ENCODE results near the gene PRR5L.

The PRR5L gene

DNA sequence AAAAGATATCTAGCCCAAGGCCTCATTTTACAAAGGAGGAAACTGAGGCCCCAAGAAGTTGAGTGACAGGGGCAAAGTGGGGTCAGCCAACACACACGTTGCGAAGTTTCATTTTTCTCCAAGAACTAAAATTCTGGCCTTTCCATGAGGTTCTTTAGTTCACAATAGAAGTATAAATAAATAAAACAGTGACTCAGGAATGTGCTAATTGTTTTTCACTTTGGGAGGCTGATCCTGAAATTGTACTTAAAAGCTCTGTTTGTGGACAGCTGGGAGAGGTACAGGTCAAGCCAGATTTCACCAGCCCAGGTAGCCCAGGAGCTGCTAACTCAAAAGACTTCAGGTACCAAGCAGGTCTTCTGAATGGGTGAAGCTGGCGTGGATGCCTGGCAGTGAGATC is 108.7 kb downstream of the PRR5L start:
- H3K4me1 ChIP-seq (ENCODE audit: control insufficient read depth, insufficient read depth, low read length): no peaks in the 10 kb centered on the region
- no peaks in the 10 kb centered on the region for H3K36me3 ChIP-seq (ENCODE audit: control insufficient read depth in 2 of 2, insufficient read depth in 2 of 2, low read length in 2 of 2)
- no peak overlapping the region for H3K4me3 ChIP-seq (ENCODE audit: low read length in 2 of 2)
- H3K9me3 ChIP-seq (ENCODE audit: control insufficient read depth in 2 of 2, low read length in 2 of 2): no peaks in the 10 kb centered on the region
- H3K27me3 ChIP-seq (ENCODE audit: control insufficient read depth in 1 of 2, insufficient read depth in 2 of 2, low read length in 2 of 2): no peaks in the 10 kb centered on the region
- H3K27ac ChIP-seq (ENCODE audit: low read length): no peak overlapping the region
- no peak overlapping the region for H3K9ac ChIP-seq (ENCODE audit: low read length in 2 of 2)

DNA sequence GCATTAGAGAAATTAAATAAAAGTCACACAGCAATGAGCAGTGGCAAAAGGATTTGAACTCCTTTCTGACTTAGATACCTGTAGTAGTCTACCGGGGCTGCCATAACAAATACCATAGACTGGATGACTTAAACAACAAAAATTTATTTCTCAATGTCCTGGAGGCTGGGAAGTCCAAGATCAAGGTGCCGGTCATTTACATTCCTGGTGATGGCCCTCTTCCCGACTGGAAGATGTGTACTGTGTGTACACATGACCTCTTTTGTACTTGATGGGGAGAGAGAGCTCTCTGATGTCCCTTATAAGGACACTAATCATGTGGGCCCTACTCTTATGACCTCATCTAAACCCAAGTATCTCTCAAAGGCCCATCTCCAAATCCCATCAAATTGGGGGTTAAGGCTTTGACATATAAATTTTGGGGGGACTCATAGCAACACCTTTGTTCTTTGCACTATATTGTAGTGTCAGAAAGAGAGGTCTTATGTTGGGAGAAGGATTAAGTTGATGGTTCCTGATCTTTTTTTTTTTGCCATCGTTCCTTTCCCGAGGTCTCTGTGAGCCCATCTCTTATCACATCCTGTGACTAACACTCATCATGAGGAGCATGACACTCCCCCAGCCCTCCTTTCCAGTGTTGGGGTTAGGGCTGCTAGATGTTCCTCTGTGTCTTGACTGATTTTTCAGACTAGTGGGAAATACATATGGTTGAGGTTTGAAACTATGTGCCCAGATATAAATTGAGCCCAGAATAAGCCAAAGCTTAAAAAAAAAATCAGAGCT is 109.7 kb downstream of the PRR5L start:
- Histone ChIP-seq H3K4me1 (ENCODE audit: control insufficient read depth, insufficient read depth, low read length) (peaks cover 4% of the 10 kb centered on the region), H3K36me3 (ENCODE audit: control insufficient read depth in 2 of 2, insufficient read depth in 2 of 2, low read length in 2 of 2) (no peaks in the 10 kb centered on the region), H3K4me3 (ENCODE audit: low read length in 2 of 2) (no peak overlapping the region), H3K27me3 (ENCODE audit: control insufficient read depth in 1 of 2, insufficient read depth in 2 of 2, low read length in 2 of 2) (no peaks in the 10 kb centered on the region), H3K27ac (ENCODE audit: low read length) (no peak overlapping the region), H3K9me3 (ENCODE audit: control insufficient read depth in 2 of 2, low read length in 2 of 2) (no peaks in the 10 kb centered on the region), H3K9ac (ENCODE audit: low read length in 2 of 2) (no peak overlapping the region)

DNA sequence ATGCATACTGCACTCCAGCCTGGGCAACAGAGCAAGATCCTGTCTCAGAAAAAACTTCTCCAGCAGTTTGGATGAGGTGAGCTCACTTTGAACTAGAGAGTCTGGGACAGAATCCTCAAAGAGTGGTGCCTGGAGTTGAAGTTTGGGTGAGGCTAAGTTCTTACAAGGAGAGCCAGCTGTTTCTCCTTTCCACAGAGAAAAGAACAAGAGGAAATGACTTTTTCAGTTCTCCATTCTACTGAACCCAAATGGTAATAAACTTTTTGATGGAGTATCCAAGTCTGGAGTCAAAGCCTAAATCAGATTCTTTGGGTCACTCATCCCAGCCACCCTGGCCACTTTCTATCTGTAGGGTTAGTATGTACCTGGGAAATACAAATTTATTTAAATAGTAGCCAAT is 111.3 kb downstream of the PRR5L start:
- H3K36me3 ChIP-seq (ENCODE audit: control insufficient read depth in 2 of 2, insufficient read depth in 2 of 2, low read length in 2 of 2): no peaks in the 10 kb centered on the region
- H3K9me3 ChIP-seq (ENCODE audit: control insufficient read depth in 2 of 2, low read length in 2 of 2): no peaks in the 10 kb centered on the region
- no peaks in the 10 kb centered on the region for H3K27me3 ChIP-seq (ENCODE audit: control insufficient read depth in 1 of 2, insufficient read depth in 2 of 2, low read length in 2 of 2)
- H3K4me1 ChIP-seq (ENCODE audit: control insufficient read depth, insufficient read depth, low read length): peaks cover 4% of the 10 kb centered on the region
- H3K9ac ChIP-seq (ENCODE audit: low read length in 2 of 2): no peak overlapping the region
- H3K4me3 ChIP-seq (ENCODE audit: low read length in 2 of 2): no peak overlapping the region
- H3K27ac ChIP-seq (ENCODE audit: low read length): no peak overlapping the region

DNA sequence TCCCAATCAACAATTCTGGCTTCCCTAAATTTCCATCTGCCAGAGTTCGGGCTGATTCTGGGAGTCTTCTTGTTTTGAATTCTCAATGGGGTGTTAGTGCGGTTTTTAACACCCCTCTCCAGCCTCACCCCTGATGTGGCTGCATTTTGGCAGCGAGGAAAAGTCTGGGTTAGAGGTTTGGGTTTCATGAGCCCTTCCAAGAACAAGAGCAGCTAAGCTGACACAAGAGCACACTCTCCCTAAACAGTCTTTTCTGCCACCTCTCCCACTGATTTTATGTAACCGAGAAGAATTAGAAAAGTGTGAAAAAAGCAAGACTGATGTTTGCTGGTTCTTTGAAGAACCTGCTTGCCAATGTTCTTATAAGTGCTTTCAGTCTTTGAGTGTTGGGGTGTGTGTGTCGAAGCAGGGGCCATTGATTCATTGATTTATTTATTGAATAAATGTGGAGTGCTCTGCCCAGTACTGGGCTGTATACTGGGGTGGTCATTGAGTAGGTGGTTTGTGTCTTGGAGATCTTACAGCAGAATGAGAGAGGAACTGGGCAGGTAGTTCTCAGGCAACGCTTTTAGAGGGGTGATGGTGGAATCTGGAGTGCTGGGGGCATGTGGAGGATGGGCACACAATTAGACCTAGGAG is 112.5 kb downstream of the PRR5L start:
- Histone ChIP-seq H3K4me3 (ENCODE audit: low read length in 2 of 2) (no peak overlapping the region), H3K36me3 (ENCODE audit: control insufficient read depth in 2 of 2, insufficient read depth in 2 of 2, low read length in 2 of 2) (peaks cover 0 to 2% of the 10 kb centered on the region in 2 donors), H3K27ac (ENCODE audit: low read length) (no peak overlapping the region), H3K9ac (ENCODE audit: low read length in 2 of 2) (no peak overlapping the region), H3K4me1 (ENCODE audit: control insufficient read depth, insufficient read depth, low read length) (peaks cover 4% of the 10 kb centered on the region), H3K9me3 (ENCODE audit: control insufficient read depth in 2 of 2, low read length in 2 of 2) (no peaks in the 10 kb centered on the region), H3K27me3 (ENCODE audit: control insufficient read depth in 1 of 2, insufficient read depth in 2 of 2, low read length in 2 of 2) (no peaks in the 10 kb centered on the region)

DNA sequence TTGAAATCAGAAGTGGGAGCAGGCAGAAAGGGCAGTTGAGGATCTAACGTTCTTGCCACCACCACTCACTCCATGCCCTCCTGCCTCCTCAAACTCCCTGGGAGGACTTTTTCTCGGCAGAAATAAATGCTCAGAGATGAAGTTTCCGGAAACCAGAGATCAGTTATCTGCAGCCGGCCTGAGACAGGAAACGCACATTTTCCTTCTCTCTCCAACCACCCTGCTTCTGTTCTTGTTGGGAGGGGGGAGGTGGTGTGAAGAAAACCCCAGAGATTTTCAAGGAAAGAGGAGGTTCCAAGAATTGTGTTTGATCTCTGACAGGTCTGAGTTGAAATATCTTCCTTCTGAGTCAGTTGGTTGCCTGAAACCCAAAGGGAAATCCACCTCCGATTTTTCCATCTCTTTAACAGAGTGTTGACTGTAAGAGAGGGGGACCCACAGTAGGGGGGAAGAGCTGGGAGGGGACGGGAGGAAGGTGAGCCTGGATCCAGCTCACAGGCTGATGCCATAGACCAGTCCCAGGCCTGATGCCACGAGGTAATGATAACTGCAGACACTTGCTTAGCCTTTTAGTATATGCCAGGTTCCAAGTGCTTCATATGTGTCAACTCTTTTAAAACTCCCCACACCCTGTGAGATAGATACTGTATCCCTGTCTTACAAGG is 113.2 kb downstream of the PRR5L start:
- H3K9me3 ChIP-seq (ENCODE audit: control insufficient read depth in 2 of 2, low read length in 2 of 2): no peaks in the 10 kb centered on the region
- H3K27ac ChIP-seq (ENCODE audit: low read length): no peak overlapping the region
- H3K4me3 ChIP-seq (ENCODE audit: low read length in 2 of 2): no peak overlapping the region
- no peak overlapping the region for H3K9ac ChIP-seq (ENCODE audit: low read length in 2 of 2)
- H3K27me3 ChIP-seq (ENCODE audit: control insufficient read depth in 1 of 2, insufficient read depth in 2 of 2, low read length in 2 of 2): no peaks in the 10 kb centered on the region
- peaks cover 0 to 2% of the 10 kb centered on the region in 2 donors for H3K36me3 ChIP-seq (ENCODE audit: control insufficient read depth in 2 of 2, insufficient read depth in 2 of 2, low read length in 2 of 2)
- H3K4me1 ChIP-seq (ENCODE audit: control insufficient read depth, insufficient read depth, low read length): peaks cover 4% of the 10 kb centered on the region

DNA sequence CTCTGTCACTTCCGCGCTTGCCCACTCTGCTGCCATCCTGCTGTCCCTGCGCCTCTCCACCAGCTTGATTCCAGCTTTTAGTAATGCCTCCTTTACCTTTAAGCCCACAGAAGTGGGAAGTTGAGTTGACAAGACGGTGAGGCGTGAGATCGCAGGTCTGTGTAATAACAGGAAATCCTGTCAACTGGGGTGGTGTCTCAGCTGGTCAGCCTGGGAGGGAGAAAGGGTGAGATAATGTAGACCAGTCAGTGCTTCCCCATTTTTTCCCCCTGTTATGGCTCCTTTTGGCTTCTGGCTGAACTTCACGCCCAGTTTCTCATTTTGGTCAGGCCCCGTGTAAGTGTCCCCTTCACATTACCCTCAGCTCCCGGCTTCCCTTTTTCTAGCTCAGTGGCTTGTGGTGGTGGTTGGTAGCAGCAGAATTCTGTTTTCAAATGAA is 115.1 kb downstream of the PRR5L start:
- Histone ChIP-seq H3K4me3 (ENCODE audit: low read length in 2 of 2) (no peak overlapping the region), H3K27me3 (ENCODE audit: control insufficient read depth in 1 of 2, insufficient read depth in 2 of 2, low read length in 2 of 2) (no peaks in the 10 kb centered on the region), H3K4me1 (ENCODE audit: control insufficient read depth, insufficient read depth, low read length) (peaks cover 4% of the 10 kb centered on the region), H3K9me3 (ENCODE audit: control insufficient read depth in 2 of 2, low read length in 2 of 2) (peaks cover 0 to 2% of the 10 kb centered on the region in 2 donors), H3K27ac (ENCODE audit: low read length) (no peak overlapping the region), H3K36me3 (ENCODE audit: control insufficient read depth in 2 of 2, insufficient read depth in 2 of 2, low read length in 2 of 2) (peaks cover 0 to 2% of the 10 kb centered on the region in 2 donors), H3K9ac (ENCODE audit: low read length in 2 of 2) (no peak overlapping the region)

DNA sequence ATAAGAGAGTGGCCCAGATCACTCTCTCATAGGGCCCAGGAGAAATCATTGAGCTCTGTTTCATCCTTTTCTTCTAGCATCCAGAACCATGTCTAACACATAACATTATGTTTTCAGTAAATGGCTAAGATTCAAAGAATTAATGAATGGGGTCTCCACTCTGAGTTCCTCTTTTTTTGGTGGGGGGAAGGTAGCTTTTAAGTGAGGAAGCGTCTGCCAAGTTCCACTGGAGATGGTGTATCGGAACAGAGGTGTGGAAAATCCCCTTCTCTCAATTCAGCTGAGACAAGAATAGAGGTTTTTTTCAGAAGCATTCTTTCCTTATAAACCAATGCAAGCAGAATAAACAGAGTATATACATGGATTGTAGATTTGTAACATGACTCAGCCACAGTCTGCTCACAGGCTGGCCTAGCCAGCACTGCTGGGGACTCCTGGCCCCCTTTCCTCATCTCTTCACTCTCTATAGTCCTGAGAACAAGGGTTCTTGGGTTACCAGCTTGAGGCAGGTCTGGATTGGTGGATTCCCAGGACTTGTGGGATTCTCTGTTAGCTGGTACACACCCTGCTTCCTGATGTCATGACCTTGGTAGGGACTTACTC is 116.8 kb downstream of the PRR5L start:
- Histone ChIP-seq H3K9ac (ENCODE audit: low read length in 2 of 2) (no peak overlapping the region), H3K36me3 (ENCODE audit: control insufficient read depth in 2 of 2, insufficient read depth in 2 of 2, low read length in 2 of 2) (peaks cover 0 to 2% of the 10 kb centered on the region in 2 donors), H3K27ac (ENCODE audit: low read length) (no peak overlapping the region), H3K9me3 (ENCODE audit: control insufficient read depth in 2 of 2, low read length in 2 of 2) (peaks cover 0 to 2% of the 10 kb centered on the region in 2 donors), H3K4me1 (ENCODE audit: control insufficient read depth, insufficient read depth, low read length) (peaks cover 4% of the 10 kb centered on the region), H3K4me3 (ENCODE audit: low read length in 2 of 2) (no peak overlapping the region), H3K27me3 (ENCODE audit: control insufficient read depth in 1 of 2, insufficient read depth in 2 of 2, low read length in 2 of 2) (no peaks in the 10 kb centered on the region)

DNA sequence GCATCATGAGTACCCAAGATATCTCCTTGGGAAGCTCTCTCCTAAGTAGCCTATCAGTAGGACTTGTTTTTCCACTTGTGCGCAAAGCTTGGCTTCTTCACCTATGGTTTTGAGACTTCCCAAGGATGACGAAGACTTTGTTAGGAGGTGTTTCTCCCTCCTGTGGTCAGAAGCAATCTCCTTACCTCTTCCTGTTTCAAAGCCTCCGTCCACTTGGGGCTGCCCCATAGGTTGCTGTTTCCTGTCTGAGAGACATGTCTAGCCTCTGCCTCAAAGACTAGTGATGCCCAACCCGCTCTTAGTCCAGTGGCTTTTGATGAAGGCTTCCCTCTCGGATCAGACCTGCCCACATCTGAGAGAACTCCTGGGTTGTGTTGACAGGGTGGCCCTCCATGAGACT is 121.1 kb downstream of the PRR5L start:
- H3K4me3 ChIP-seq (ENCODE audit: low read length in 2 of 2): no peak overlapping the region
- H3K27ac ChIP-seq (ENCODE audit: low read length): no peak overlapping the region
- H3K36me3 ChIP-seq (ENCODE audit: control insufficient read depth in 2 of 2, insufficient read depth in 2 of 2, low read length in 2 of 2): peaks cover 0 to 2% of the 10 kb centered on the region in 2 donors
- H3K9me3 ChIP-seq (ENCODE audit: control insufficient read depth in 2 of 2, low read length in 2 of 2): peaks cover 0 to 2% of the 10 kb centered on the region in 2 donors
- no peaks in the 10 kb centered on the region for H3K27me3 ChIP-seq (ENCODE audit: control insufficient read depth in 1 of 2, insufficient read depth in 2 of 2, low read length in 2 of 2)
- no peak overlapping the region for H3K9ac ChIP-seq (ENCODE audit: low read length in 2 of 2)
- peaks cover 2% of the 10 kb centered on the region for H3K4me1 ChIP-seq (ENCODE audit: control insufficient read depth, insufficient read depth, low read length)

DNA sequence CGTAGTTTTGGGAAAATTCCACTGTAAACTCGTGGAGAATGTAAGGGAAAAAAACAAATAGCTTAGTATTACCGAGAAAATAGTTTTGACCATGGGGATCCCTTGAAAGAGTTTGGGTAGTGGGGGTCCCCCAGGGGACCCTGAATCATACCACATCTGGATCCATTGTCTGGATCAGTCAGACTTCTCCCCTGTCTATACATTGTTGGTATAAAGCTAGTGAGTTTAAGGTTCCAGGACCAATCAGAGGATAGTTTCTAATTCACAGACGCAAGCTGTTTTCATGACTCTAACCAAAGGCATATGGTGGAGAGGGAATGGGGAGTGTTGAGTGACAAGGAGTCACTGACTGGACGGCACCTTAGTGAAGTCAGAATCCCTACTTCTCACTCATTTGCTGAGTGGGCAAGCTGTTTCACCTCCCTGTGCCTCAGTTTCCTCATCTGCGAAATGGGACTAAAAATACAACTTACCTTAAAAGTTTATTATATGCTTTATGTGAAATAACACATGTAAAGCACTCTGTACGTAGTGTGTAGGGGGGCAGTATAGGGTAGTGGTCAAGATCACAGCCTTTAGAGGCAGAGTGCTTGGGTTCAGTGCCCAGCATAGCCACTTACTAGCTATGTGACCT is 123.8 kb downstream of the PRR5L start:
- Histone ChIP-seq H3K9me3 (ENCODE audit: control insufficient read depth in 2 of 2, low read length in 2 of 2) (peaks cover 0 to 2% of the 10 kb centered on the region in 2 donors), H3K9ac (ENCODE audit: low read length in 2 of 2) (no peak overlapping the region), H3K36me3 (ENCODE audit: control insufficient read depth in 2 of 2, insufficient read depth in 2 of 2, low read length in 2 of 2) (no peaks in the 10 kb centered on the region), H3K27ac (ENCODE audit: low read length) (no peak overlapping the region), H3K4me1 (ENCODE audit: control insufficient read depth, insufficient read depth, low read length) (peaks cover 2% of the 10 kb centered on the region), H3K4me3 (ENCODE audit: low read length in 2 of 2) (no peak overlapping the region), H3K27me3 (ENCODE audit: control insufficient read depth in 1 of 2, insufficient read depth in 2 of 2, low read length in 2 of 2) (no peaks in the 10 kb centered on the region)

DNA sequence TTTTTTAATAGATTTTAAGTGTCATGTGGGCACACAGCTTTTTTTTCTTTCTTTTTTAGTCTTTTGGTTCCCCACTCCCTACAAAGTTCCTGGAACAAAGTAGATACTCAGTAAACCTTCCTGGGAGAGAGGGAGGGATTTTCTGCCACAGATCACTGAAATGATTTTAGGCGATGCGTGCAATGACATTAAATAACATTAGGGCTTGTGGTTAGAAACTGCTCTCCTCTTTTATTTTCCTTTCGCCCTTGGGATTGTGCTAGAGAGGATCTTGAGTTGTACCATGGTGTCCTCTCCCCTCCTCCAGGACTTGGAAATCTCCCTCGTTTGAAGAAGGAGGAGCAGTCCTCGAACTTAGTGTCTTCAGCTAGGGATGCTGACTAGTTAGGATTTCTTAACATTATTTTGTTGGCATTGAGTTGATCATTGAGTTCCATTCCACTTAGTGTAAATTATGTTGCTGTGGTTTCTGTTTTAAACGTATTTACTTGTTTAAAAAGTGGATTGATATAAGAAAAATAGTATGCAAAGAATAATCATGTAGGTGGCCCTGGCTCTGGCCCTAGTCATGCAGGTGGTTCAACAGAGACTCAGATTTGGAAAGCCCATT is 125.6 kb downstream of the PRR5L start:
- H3K9ac ChIP-seq (ENCODE audit: low read length in 2 of 2): no peak overlapping the region
- no peak overlapping the region for H3K4me3 ChIP-seq (ENCODE audit: low read length in 2 of 2)
- H3K9me3 ChIP-seq (ENCODE audit: control insufficient read depth in 2 of 2, low read length in 2 of 2): no peaks in the 10 kb centered on the region
- H3K27ac ChIP-seq (ENCODE audit: low read length): no peak overlapping the region
- no peaks in the 10 kb centered on the region for H3K36me3 ChIP-seq (ENCODE audit: control insufficient read depth in 2 of 2, insufficient read depth in 2 of 2, low read length in 2 of 2)
- H3K4me1 ChIP-seq (ENCODE audit: control insufficient read depth, insufficient read depth, low read length): peaks cover 4% of the 10 kb centered on the region
- no peaks in the 10 kb centered on the region for H3K27me3 ChIP-seq (ENCODE audit: control insufficient read depth in 1 of 2, insufficient read depth in 2 of 2, low read length in 2 of 2)
